NCI-H460 (cell line): ENCODE results near the gene LAYN. TPM values are rescaled to one million over a fixed set of nuclear protein-coding genes. Genes with fewer than 3 reads are reported as not detected.

Experiments used
- DNase-seq: peaks from one replicate; pipeline ENCODE4 v3.0.0-alpha.2; 2016; ENCODE audit warnings: low read depth; ENCODE audit errors: extremely low read depth
- small RNA-seq, 2 experiments: library from RNA; depleted of rRNA; stranded (forward); fragments of <200 nt; gene quantifications; one replicate each; pipeline ENCODE3, GENCODE V24; 2014
- total RNA-seq: library from RNA; depleted of rRNA; stranded (reverse); fragments of >200 nt; shearing (Covaris generic); gene quantifications from 2 replicates; pipeline ENCODE4 v1.2.3, GENCODE V29; 2014; rRNA removed

The LAYN gene
- total RNA-seq, 1 experiment from 2014 or later, result not detected

DNA sequence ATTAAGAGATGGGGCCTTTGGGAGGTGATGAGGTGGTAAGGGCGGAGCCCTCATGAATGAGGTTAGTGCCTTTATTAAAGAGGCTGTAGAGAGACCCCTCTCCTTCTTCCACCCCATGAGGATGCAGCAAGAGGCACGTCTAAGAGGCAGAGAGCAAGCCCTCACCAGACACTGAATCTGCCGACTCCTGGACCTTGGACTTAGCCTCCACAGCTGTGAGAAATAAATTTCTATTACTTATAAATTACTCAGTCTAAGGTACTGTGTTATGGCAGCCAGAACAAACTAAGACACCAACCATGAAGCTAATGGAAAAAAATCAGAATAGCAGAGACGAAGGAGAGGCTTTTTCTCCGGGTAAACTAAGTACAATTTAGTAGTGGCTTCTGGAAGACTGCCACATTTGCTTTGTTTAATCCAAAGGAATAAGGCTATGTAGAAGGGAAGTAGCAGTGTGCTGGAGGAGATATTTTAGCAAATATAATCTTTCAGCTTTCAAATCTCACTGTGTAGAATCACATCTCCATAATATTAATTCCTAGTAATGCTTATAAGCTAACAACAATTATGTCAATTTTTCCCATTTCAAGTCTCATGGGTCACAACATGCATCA lies 49.5 kb downstream of the LAYN start:
- DNase-seq, result no peak

DNA sequence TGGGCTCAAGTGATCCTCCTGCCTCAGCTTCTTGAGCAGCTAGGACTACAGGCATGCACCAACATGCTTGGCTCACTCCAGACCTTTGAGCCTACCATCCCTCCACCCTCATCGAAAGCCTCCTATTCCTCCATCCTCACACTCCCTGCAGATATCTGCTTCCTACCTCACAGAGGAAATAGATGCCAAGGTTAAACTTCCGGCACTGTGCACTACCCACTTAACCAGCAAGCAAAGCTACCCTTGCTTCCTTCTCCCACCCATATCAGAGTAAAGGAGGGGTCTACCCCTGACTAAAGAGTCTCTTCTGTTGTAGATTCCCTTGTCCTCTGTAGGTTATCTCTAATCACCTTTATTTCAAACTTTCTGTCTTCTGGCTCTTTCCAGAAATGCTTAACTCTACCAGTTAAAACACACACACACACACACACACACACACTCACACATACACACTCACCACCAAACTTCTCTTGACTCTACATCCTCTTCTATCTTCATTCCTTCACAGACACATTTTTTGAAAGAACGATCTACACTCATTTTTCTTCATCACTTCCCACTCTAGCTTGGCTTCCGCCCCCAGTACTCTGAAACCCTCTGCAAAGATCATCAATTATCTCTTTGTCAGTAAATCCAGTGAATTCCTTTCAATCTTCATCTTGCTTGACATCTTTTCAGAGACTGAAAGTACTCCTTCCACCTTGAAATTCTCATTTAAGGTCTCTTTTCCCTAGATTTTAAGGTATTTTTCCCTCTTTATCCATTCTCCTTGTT lies 50.9 kb downstream of the LAYN start:
- no peak for DNase-seq

GRCh38 chr11:111592491-111592890 lies 52.0 kb downstream of the LAYN start:
- DNase-seq, result no peak

- DNase-seq, result no peak
Measured at GRCh38 chr11:111596319-111596718, 55.8 kb downstream of the LAYN start.

DNA sequence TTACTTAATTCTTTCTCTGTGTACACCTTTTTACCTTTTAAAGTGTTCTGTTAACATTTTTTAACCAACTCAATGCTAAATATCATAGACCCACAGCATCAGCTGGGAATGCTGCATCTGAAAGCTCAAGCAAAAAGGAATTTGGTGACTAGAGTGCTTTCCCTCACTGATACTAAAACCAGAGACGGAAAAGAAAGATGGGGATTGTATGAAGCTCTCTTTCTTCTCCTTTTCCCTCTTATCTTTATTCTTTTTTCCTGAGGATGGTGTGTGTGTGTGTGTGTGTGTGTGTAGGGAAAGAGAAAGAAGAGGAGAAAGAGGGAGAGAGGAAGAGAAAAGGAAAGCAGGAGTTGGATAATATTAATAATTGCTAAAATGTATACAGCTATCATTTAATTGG lies 57.6 kb downstream of the LAYN start:
- no peak for DNase-seq

DNA sequence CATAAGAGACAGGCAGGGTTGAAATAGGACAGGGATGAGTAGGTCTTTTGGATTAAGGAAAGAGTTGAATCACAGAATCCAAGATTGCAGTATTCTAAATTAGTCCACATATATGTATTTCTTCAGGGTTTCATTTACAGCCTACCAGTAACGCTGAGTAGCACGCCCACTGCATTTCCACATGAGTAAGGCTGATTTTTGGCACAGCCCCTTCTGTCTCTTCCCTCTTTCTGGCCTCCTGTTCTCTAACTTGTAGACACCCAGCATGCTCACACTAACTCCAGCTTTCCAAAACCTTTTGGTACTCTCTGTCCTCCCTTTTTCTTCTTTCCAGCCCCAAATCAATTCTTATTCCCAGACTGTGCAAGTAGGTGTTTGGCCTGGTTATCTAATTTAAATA lies 58.0 kb downstream of the LAYN start:
- DNase-seq, result no peak

DNA sequence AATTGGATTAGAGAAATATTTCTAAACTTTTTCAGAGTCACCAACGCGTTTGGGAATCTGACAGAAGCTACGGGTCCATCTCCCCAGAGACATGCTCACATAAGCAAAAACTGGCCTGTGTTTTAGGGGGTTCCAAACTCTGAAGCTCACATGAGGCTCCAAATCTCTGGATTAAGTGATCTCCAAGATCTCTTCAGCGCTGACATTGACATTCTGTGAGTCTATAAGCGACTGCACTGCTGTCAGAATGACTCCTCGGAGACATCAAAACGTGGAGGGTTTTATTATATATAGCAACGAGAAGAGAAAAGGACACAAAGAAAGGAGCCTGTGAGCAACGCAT lies 61.1 kb downstream of the LAYN start:
- DNase-seq, result no peak

- DNase-seq, result peak; percentile 84
Measured at GRCh38 chr11:111601979-111602864, 61.7 kb downstream of the LAYN start, which contains the start of gene SIK2. SIK2 (plus strand) TSS chr11:111602449; CDS start chr11:111602564, 115 bp downstream.

GRCh38 chr11:111602865-111603610 lies 62.5 kb downstream of the LAYN start:
- DNase-seq, result no peak

GRCh38 chr11:111603611-111604130 lies 63.2 kb downstream of the LAYN start:
- no peak for DNase-seq

- DNase-seq, result peak; percentile 46
Measured at GRCh38 chr11:111604392-111605009, 64.0 kb downstream of the LAYN start.

DNA sequence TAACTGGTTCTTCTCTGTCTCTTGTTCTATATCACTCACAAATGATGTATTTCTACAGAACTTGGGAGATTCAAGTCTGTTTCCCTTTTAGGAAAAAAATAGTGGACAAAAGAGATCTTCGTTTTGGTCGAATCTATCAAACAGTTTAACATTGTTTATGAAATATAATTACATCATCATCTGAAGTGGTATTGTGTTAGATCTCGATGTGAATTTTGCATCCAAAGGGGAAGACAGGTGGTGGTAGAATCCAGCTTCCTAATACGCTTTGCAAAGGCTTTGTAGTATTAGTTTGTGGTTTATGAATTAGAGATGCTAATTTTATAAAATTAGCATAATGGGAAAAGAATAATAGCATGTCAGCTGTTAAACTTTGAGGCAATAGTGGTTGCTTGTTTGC lies 65.2 kb downstream of the LAYN start:
- DNase-seq, result no peak

DNA sequence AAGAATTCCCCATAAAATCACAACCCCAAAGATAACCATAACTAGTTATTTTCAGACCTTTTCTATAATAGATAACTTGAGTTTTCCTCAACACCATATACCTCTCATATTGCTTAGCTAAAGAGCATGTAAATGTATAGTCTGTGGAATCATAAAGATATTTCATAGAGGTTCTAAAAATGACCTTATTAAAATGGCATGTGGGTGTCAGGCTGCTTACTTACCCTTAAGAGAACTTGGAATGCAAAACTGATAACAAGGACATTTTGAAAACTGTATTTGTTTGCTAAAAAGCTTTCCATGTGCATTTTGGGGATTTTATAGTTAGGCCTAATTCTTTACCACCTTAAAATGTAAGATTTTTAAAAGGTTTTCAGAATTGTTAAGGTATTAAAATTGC lies 66.5 kb downstream of the LAYN start:
- DNase-seq, result no peak

DNA sequence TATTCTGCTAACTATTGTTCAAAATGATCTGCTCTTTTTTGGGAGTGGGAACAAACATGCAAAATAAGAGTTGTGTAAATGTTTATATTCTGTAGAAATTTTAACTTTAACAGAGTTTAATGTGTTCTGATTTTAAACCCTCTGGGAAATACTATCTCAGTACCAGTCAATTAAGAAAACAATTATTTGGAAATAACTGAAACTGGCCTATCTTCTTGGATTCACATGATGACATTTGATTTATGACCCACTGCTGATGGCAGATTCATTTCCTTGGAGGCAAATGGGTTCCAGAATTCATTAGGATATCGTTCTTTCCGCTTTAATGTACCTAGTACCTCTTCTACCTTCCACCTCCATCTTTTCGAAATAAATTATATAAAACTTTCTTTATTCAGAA lies 67.2 kb downstream of the LAYN start:
- no peak for DNase-seq

Small RNA genes lying within 50 kb of the gene (small RNA-seq; reads per million reads assigned to genes)
- gene MIR34B (0.04 to 2.2 reads per million in 2 experiments), gene MIR34C (0.50 to 14.1 reads per million in 2 experiments)

Other genes with a start within 250 kb of the LAYN start
- 0.26 and 0.40 TPM in 2 replicates for gene POU2AF3, start 242.2 kb upstream of the LAYN start, total RNA-seq
- gene POU2AF1, start 161.4 kb upstream of the LAYN start, total RNA-seq, result not detected in 2 replicates
- 0.12 and 0.17 TPM in 2 replicates for gene BTG4, start 28.3 kb upstream of the LAYN start, total RNA-seq
- not detected in 2 replicates for gene HOATZ, start 25.9 kb upstream of the LAYN start, total RNA-seq
- gene SIK2, start 61.7 kb downstream of the LAYN start, total RNA-seq, result 6.1 and 6.5 TPM in 2 replicates
- gene PPP2R1B, start 225.7 kb downstream of the LAYN start, total RNA-seq, result 20.4 and 20.5 TPM in 2 replicates